HEK293 (cell line): ENCODE measurements around the gene GNPNAT1.

Source experiments
- CTCF ChIA-PET: fragments of 350-600 bp; formaldehyde crosslinking; extraction: SDS; loops from one replicate; lab custom pipeline; 2021; ENCODE audit warnings: antibody characterized with exemption; lab: Yijun Ruan, JAX
- POLR2A ChIA-PET: fragments of 300-600 bp; formaldehyde crosslinking; extraction: SDS; loops from one replicate; lab custom pipeline; 2020; ENCODE audit warnings: antibody characterized with exemption, inconsistent platforms; lab: Yijun Ruan, JAX
- H3K27ac ChIP-seq: fragments of 200-500 bp; sonication (Bioruptor generic); 2 replicates; pipeline ENCODE4 v1.5.1; 2014; ENCODE audit warnings: low read depth, low read length, control low read depth, inconsistent platforms; ENCODE audit errors: extremely low read depth
- H3K36me3 ChIP-seq, 2 experiments: fragments of 200-500 bp in 1 of 2; sonication (Bioruptor generic) in 1 of 2; 1 replicate in 1 of 2; 2 replicates in 1 of 2; pipeline ENCODE4 v1.5.1; 2014 to 2017; ENCODE audit warnings: inconsistent platforms in 2 of 2, low read length in 2 of 2; ENCODE audit not compliant: control insufficient read depth in 2 of 2, insufficient read depth in 1 of 2
- H3K4me1 ChIP-seq: fragments of 200-500 bp; sonication (Bioruptor generic); 2 replicates; pipeline ENCODE4 v1.5.1; 2014; ENCODE audit warnings: mild to moderate bottlenecking, low read length, inconsistent platforms; ENCODE audit not compliant: control insufficient read depth, insufficient read depth
- H3K4me3 ChIP-seq: 2 replicates; pipeline ENCODE4 v1.5.1; 2011; ENCODE audit warnings: low read depth, mild to moderate bottlenecking, control low read depth, low read length, moderate library complexity
- H3K9me3 ChIP-seq: fragments of 200-500 bp; sonication (Bioruptor generic); 2 replicates; pipeline ENCODE4 v1.5.1; 2014; ENCODE audit warnings: low read depth, low read length, inconsistent platforms; ENCODE audit not compliant: control insufficient read depth, insufficient read depth
- BCL6B ChIP-seq: fragments of 450-650 bp; formaldehyde crosslinking; IDR thresholded peaks from 2 replicates; pipeline ENCODE4 v1.5.1; 2017; ENCODE audit warnings: missing biosample characterization, missing genetic modification characterization
- CTCF ChIP-seq: fragments of 450-650 bp; formaldehyde crosslinking; IDR thresholded peaks from 2 replicates; pipeline ENCODE4 v1.5.1; 2016; ENCODE audit warnings: missing biosample characterization, missing genetic modification characterization
- HOXA7 ChIP-seq: sonication (generic); formaldehyde crosslinking; IDR thresholded peaks from 2 replicates; pipeline ENCODE4 v1.8.1; 2022; ENCODE audit warnings: missing genetic modification reagents, borderline replicate concordance
- KLF9 ChIP-seq: fragments of 450-650 bp; formaldehyde crosslinking; IDR thresholded peaks from 2 replicates; pipeline ENCODE4 v1.5.1; 2016; ENCODE audit warnings: missing biosample characterization, missing genetic modification characterization, low read depth
- OSR2 ChIP-seq: fragments of 450-650 bp; formaldehyde crosslinking; IDR thresholded peaks from 2 replicates; pipeline ENCODE4 v1.5.1; 2016; ENCODE audit warnings: missing biosample characterization, missing genetic modification characterization
- PRDM1 ChIP-seq: fragments of 450-650 bp; formaldehyde crosslinking; IDR thresholded peaks from 2 replicates; pipeline ENCODE4; 2016; ENCODE audit warnings: missing biosample characterization, missing genetic modification characterization
- ZBTB26 ChIP-seq: fragments of 450-650 bp; formaldehyde crosslinking; optimal IDR thresholded peaks from 2 replicates; pipeline ENCODE3; 2016; ENCODE audit warnings: missing biosample characterization, mild to moderate bottlenecking, missing genetic modification characterization
- ZFP37 ChIP-seq: fragments of 450-650 bp; formaldehyde crosslinking; IDR thresholded peaks from 2 replicates; pipeline ENCODE4 v1.5.1; 2016; ENCODE audit warnings: missing biosample characterization, missing genetic modification characterization
- ZFP69B ChIP-seq: fragments of 450-650 bp; formaldehyde crosslinking; IDR thresholded peaks from 2 replicates; pipeline ENCODE4 v1.5.1; 2016; ENCODE audit warnings: missing biosample characterization, missing genetic modification characterization
- ZNF121 ChIP-seq: fragments of 450-650 bp; formaldehyde crosslinking; IDR thresholded peaks from 2 replicates; pipeline ENCODE4 v1.5.1; 2016; ENCODE audit warnings: missing biosample characterization, missing genetic modification characterization
- ZNF138 ChIP-seq: fragments of 450-650 bp; formaldehyde crosslinking; IDR thresholded peaks from 2 replicates; pipeline ENCODE4 v1.5.1; 2016; ENCODE audit warnings: missing biosample characterization, missing genetic modification characterization, borderline replicate concordance
- ZNF174 ChIP-seq: fragments of 450-650 bp; formaldehyde crosslinking; IDR thresholded peaks from 2 replicates; pipeline ENCODE4 v1.5.0; 2017; ENCODE audit warnings: missing biosample characterization, mild to moderate bottlenecking, missing genetic modification characterization
- ZNF23 ChIP-seq: fragments of 450-650 bp; formaldehyde crosslinking; IDR thresholded peaks from 2 replicates; pipeline ENCODE4 v1.5.1; 2016; ENCODE audit warnings: missing biosample characterization, missing genetic modification characterization, borderline replicate concordance
- ZNF350 ChIP-seq: fragments of 450-650 bp; formaldehyde crosslinking; IDR thresholded peaks from 2 replicates; pipeline ENCODE4 v1.5.0; 2017; ENCODE audit warnings: missing biosample characterization, mild to moderate bottlenecking, missing genetic modification characterization
- ZNF433 ChIP-seq: fragments of 450-650 bp; formaldehyde crosslinking; IDR thresholded peaks from 2 replicates; pipeline ENCODE4 v1.5.1; 2016; ENCODE audit warnings: missing biosample characterization, missing genetic modification characterization, low read depth
- ZNF514 ChIP-seq: fragments of 450-650 bp; formaldehyde crosslinking; IDR thresholded peaks from 2 replicates; pipeline ENCODE4 v1.5.1; 2016; ENCODE audit warnings: missing biosample characterization, missing genetic modification characterization
- ZNF626 ChIP-seq: fragments of 450-650 bp; sonication (Bioruptor Pico); formaldehyde crosslinking; IDR thresholded peaks from 2 replicates; pipeline ENCODE4 v1.5.1; 2018; ENCODE audit warnings: missing biosample characterization, missing genetic modification characterization, inconsistent platforms
- ZNF76 ChIP-seq: fragments of 450-650 bp; formaldehyde crosslinking; IDR thresholded peaks from 2 replicates; pipeline ENCODE4; 2016; ENCODE audit warnings: low read depth, missing biosample characterization, missing genetic modification characterization, borderline replicate concordance
- ZNF785 ChIP-seq: fragments of 450-650 bp; formaldehyde crosslinking; IDR thresholded peaks from 2 replicates; pipeline ENCODE4 v1.5.1; 2016; ENCODE audit warnings: missing biosample characterization, missing genetic modification characterization
- ZSCAN23 ChIP-seq: fragments of 450-650 bp; formaldehyde crosslinking; IDR thresholded peaks from 2 replicates; pipeline ENCODE4 v1.5.1; 2016; ENCODE audit warnings: missing biosample characterization, missing genetic modification characterization
- ZXDB ChIP-seq: fragments of 450-650 bp; formaldehyde crosslinking; IDR thresholded peaks from 2 replicates; pipeline ENCODE4 v1.5.1; 2016; ENCODE audit warnings: missing biosample characterization, missing genetic modification characterization
- TF ChIP-seq, protein P1 (sequence below): fragments of 450-650 bp; formaldehyde crosslinking; IDR thresholded peaks from 2 replicates; pipeline ENCODE4 v1.5.1; 2016; ENCODE audit warnings: missing biosample characterization, missing genetic modification characterization, low read depth

GNPNAT1 gene

GRCh38 chr14:52797653-52798052 is 6.2 kb upstream of the GNPNAT1 start:
- H3K27ac ChIP-seq: no peak overlapping the region
- H3K4me3 ChIP-seq: no peak overlapping the region
- no peaks in the 10 kb centered on the region for H3K4me1 ChIP-seq
- TF ChIP-seq ZNF785 (no peak), CTCF (tag by site-specific recombination) (no peak), ZNF626 (no peak), ZFP69B (no peak), ZNF76 (tag by site-specific recombination) (no peak), ZBTB26 (tag by site-specific recombination) (no peak), BCL6B (no peak), ZNF433 (tag by site-specific recombination) (no peak), ZXDB (no peak), HOXA7 (no peak), ZNF23 (tag by site-specific recombination) (no peak), ZSCAN23 (tag by site-specific recombination) (no peak), ZNF138 (tag by site-specific recombination) (no peak), ZNF350 (tag by site-specific recombination) (no peak), ZNF174 (tag by site-specific recombination) (no peak), KLF9 (no peak), ZNF514 (tag by site-specific recombination) (no peak), PRDM1 (tag by site-specific recombination) (no peak), OSR2 (tag by site-specific recombination) (no peak)
- TF ChIP-seq, protein P1, sequence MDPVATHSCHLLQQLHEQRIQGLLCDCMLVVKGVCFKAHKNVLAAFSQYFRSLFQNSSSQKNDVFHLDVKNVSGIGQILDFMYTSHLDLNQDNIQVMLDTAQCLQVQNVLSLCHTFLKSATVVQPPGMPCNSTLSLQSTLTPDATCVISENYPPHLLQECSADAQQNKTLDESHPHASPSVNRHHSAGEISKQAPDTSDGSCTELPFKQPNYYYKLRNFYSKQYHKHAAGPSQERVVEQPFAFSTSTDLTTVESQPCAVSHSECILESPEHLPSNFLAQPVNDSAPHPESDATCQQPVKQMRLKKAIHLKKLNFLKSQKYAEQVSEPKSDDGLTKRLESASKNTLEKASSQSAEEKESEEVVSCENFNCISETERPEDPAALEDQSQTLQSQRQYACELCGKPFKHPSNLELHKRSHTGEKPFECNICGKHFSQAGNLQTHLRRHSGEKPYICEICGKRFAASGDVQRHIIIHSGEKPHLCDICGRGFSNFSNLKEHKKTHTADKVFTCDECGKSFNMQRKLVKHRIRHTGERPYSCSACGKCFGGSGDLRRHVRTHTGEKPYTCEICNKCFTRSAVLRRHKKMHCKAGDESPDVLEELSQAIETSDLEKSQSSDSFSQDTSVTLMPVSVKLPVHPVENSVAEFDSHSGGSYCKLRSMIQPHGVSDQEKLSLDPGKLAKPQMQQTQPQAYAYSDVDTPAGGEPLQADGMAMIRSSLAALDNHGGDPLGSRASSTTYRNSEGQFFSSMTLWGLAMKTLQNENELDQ: no peak
- TF ChIP-seq, all 188 proteins: peak for 0
- Histone ChIP-seq H3K9me3 (no peaks in the 10 kb centered on the region), H3K36me3 (no peaks in the 10 kb centered on the region)
- ChIA-PET POLR2A (no interaction called here), CTCF (interaction anchor here (0.6 kb wide), 1 partner anchor 1018 kb away, joined by 3 read pairs; no protein-coding TSS in a partner anchor)

- TF ChIP-seq ZNF121 (tag by site-specific recombination) (peak; percentile 55; the same call in 1 of the 2 replicates), ZNF174 (tag by site-specific recombination) (no peak), OSR2 (tag by site-specific recombination) (no peak), ZFP37 (tag by site-specific recombination) (no peak)
- TF ChIP-seq, all 188 proteins: peak for 1
- H3K36me3 ChIP-seq: 0 out of 3 replicates have a peak, but pooled peaks cover 0 to 2% of the 10 kb centered on the region in 2 experiments
- no peaks in the 10 kb centered on the region for H3K9me3 ChIP-seq
- CTCF ChIA-PET: no interaction called here
- no peak overlapping the region for H3K4me3 ChIP-seq
- no peak overlapping the region for H3K27ac ChIP-seq
- POLR2A ChIA-PET: no interaction called here
- 0 out of 2 replicates have a peak, but pooled peaks cover 3% of the 10 kb centered on the region for H3K4me1 ChIP-seq
These were observed 1.7 kb upstream of the GNPNAT1 start for GRCh38 chr14:52793061-52793460.
